CD4-positive, alpha-beta T cell treated with Interleukin-6 for 4 hours (primary cell): ENCODE results near the gene GIGYF2.
A peak's percentile ranks its signal among the peaks of the same experiment; 100 is the strongest.
"Not testable (repeated sequence)": the region's sequence is repeated elsewhere in the genome, so short reads cannot be mapped to it uniquely, and the experiment has no call there.

Source experiments
- DNase-seq: peaks from one replicate; pipeline ENCODE4 v3.0.0-alpha.2; 2020; ENCODE audit warnings: mixed read lengths

GIGYF2 gene, protein sequence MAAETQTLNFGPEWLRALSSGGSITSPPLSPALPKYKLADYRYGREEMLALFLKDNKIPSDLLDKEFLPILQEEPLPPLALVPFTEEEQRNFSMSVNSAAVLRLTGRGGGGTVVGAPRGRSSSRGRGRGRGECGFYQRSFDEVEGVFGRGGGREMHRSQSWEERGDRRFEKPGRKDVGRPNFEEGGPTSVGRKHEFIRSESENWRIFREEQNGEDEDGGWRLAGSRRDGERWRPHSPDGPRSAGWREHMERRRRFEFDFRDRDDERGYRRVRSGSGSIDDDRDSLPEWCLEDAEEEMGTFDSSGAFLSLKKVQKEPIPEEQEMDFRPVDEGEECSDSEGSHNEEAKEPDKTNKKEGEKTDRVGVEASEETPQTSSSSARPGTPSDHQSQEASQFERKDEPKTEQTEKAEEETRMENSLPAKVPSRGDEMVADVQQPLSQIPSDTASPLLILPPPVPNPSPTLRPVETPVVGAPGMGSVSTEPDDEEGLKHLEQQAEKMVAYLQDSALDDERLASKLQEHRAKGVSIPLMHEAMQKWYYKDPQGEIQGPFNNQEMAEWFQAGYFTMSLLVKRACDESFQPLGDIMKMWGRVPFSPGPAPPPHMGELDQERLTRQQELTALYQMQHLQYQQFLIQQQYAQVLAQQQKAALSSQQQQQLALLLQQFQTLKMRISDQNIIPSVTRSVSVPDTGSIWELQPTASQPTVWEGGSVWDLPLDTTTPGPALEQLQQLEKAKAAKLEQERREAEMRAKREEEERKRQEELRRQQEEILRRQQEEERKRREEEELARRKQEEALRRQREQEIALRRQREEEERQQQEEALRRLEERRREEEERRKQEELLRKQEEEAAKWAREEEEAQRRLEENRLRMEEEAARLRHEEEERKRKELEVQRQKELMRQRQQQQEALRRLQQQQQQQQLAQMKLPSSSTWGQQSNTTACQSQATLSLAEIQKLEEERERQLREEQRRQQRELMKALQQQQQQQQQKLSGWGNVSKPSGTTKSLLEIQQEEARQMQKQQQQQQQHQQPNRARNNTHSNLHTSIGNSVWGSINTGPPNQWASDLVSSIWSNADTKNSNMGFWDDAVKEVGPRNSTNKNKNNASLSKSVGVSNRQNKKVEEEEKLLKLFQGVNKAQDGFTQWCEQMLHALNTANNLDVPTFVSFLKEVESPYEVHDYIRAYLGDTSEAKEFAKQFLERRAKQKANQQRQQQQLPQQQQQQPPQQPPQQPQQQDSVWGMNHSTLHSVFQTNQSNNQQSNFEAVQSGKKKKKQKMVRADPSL (N-terminal part only)

GRCh38 chr2:232697059-232697806 is at the start of gene GIGYF2:
GIGYF2 (plus strand) TSS chr2:232697331; CDS start chr2:232735198, 37,867 bp downstream.
- DNase-seq: peak; percentile 96

DNA sequence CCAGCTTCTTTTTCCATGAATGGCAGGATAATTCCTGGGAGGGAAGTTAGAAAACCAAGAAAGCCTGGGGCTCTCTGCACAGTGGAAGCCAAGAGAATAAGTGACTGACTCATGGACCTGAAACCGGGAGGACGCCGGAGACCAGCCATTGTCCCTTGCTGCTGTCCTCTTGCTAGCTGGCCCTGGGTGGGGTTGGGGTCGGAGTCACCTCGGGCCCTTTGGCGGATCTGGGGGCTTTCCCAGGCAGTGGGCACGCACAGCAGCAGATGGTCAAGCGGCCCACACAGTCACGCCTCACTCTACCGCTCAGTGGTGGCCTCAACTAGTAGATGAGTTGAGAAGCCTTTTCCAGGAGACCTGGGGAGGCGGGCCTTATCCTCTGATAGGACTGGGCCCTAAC is 48.1 kb upstream of the GIGYF2 start:
- no peak for DNase-seq

- DNase-seq: no peak
Measured at GRCh38 chr2:232652505-232652851, 44.7 kb upstream of the GIGYF2 start.

GRCh38 chr2:232653441-232653840 is 43.7 kb upstream of the GIGYF2 start:
- DNase-seq: no peak

DNA sequence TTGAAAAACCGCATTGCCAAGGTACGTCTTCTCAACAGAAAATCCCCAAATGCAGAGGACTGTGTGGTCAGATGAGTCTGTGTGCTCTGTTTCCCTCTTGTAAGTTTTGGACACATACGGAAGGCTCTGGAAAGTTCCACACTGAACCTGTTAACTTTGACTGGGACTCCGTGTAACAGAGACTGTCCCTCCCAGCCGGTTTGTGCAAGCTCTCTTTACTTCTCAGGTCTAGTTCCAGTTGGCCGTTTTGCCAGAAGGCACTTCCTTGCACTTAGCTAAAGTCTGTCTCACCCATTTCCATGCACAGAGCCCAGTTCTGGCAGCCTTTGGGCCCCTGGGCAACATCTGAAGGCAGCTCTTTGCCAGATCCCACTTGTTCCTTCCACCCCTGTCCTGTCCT is 41.7 kb upstream of the GIGYF2 start:
- DNase-seq: no peak

DNA sequence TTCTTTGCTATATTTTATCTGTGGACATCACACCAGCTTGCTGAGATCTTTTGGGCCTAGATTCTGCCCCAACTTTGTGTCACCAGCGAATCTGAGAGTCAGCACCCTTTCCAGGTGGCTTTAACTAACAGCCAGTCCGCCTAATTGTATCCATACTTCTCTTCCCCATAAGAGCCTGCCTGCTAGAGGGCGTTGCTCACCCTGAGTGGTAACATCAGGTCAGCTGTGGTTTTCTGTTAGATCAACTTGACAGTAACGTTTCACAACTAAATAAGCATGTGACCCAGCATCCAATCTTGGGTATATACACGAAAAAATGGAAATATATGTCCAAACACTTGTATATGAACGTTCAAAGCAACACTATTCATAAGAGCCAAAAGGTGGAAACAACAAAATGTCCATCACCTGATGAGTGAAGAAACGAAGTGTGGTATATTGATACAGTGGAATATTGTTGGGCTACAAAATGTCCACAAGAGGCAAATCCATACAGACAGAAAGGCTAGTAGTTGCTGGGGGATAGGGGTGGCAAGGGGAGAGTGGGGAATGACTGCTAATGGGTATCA is 38.8 kb upstream of the GIGYF2 start:
- DNase-seq: no peak

DNA sequence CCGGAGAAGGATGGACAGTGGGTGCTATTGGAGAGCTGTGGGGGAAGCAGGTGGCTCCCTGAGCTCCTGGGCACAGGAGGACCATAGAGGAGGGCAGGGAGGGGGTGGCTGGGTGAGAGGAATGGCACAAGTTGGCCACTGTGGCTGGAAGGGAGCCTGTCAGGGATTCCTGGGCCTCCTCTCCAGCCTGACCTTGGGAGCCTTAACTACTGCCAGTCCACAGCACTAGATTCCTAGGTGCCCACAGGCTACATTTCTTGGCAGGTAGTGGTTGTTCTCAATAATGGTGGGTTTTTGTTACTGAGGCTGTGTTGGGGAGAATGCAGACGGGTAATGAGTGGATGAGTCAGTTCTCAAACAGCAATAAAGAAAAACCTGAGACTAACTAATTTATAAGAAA is 37.8 kb upstream of the GIGYF2 start:
- DNase-seq: no peak

GRCh38 chr2:232662486-232663260 is 34.5 kb upstream of the GIGYF2 start:
- DNase-seq: no peak

- DNase-seq: no peak
Measured at GRCh38 chr2:232666051-232666805, 30.9 kb upstream of the GIGYF2 start.

DNA sequence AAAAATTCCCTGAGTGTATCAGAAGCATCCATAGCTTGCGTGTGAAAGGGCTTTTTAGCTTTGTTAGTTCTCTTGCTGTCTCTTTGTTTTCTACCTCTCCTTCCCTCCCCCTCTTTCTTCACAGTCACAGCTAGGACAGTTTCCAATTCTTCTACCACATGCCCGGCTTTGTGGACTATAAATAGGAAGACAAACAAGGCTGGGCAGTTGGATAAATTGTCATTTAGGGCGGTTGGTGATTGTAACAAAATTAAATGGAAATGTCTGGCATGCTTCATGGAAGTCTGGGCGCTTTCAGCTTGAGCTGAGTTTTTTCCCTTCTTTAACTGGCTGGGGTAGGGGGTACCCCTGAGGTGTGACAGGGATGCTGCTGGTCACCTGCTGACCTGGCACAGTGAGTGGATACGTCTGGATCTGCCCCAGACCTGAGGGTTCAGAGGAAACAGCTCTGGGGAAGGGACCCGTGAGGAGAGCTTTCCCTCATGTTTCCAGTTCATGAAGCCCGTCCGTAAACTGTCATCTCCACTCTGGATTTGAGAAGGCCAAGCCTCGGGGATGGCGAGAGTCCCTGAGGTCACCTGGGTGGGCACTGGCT is 29.0 kb upstream of the GIGYF2 start:
- DNase-seq: no peak

GRCh38 chr2:232668805-232669444 is 28.2 kb upstream of the GIGYF2 start:
- DNase-seq: no peak

GRCh38 chr2:232672588-232672987 is 24.5 kb upstream of the GIGYF2 start:
- no peak for DNase-seq

DNA sequence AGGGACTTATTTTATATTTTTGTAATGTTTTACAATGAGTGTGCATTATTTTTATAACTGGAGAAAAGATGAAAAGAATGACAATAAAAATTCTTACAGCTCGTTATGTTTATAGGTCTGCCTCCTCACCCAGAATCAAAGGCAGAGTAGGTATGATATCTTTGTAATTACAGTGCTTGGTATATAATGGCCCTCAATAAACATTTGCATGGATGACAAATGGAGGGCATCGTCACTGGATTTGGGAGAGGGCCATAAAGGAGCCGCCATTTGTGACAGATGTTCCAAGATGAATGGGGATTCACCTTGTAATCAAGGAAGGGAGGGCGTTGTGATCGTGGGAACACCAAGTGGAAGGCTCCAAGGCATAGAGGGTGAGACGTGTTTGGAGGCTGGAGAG is 22.6 kb upstream of the GIGYF2 start:
- no peak for DNase-seq

- no peak for DNase-seq
Measured at GRCh38 chr2:232675381-232675780, 21.8 kb upstream of the GIGYF2 start.

DNA sequence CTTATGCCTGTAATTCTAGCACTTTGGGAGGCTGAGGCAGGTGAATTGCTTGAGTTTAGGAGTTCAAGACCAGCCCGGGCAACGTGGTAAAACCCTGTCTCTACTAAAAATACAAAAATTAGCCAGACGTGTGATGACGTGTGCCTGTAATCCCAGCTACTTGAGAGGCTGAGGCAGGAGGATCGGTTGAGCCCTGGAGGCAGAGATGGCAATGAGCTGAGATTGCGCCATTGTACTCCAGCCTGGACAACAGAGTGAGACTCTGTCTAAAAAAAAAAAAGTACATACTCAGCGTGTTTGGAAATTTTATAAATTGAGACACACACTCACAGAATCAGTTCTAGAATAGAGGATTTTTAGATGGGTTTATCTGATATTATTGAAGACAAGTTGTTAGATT is 17.1 kb upstream of the GIGYF2 start:
- no peak for DNase-seq

DNA sequence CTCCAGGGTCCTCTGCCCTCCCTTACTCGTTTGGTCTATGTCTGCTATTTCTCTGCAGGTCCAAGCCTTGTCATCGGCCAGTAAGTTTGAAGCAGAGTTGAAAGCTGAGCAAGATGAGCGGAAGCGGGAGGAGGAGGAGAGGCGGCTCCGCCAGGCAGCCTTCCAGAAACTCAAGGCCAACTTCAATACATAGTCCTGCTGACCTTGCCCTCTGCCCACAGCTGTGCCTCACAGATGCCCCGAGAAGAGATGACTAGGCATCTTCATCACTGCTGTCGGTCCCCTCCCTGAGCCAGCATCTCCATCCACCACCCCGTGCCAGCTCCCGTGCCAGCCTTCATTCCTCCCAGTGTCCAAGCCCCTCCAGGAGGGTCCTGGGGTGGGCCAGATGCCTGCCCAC is 15.6 kb upstream of the GIGYF2 start:
- DNase-seq: no peak

- DNase-seq: no peak
Measured at GRCh38 chr2:232683368-232683767, 13.8 kb upstream of the GIGYF2 start.

DNA sequence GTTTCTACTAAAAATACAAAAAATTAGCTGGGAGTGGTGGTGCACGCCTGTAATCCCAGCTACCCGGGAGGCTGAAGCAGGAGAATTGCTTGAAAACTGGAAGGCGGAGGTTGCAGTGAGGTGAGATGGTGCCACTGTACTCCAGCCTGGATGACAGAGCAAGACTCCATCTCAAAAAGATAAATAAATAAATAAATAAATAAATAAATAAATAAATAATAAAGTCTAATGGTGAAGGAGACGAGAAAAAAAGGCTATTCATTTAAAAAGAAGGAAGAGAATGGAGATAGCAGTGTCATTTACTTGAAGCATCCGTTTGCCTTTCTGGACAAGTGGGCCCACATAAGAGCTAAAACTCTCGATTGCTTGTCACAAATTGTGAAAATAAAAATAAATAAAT is 11.7 kb upstream of the GIGYF2 start:
- DNase-seq: not testable (repeated sequence)

DNA sequence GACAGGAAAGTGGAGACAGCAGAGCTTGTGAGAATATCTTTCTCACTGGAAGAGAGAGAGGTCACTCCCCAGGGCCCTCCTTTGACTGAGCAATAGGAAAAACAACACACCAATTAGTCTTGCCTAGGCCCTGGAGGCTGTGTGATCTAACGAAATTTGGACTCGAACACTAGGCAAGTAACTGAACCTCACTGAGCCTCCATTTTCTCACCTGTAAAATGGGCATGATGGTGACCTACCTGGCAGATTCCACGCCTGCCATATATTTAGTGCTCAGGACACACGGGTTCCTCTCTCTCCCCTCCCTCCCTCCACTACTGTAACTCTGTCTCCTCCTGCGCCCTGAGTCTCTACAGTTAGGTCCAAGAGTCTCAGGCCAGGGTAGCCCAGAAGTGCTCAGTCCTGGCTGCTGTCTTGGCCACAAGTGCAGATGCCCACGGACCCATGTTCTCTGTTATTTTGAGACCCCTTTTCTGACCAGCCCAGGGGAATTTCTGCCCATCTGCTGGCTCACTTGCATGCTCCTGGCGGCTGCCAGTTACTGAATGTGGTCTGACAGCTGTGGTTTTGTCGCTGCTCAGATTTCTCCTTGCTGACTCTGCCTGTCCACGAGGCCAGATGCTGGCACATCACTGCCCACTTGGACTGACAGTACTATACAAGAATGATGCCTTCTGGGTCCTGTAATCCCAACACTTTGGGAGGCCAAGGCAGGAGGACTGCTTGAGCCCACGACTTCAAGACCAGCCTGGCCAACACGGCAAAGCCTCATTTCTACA is 9.6 kb upstream of the GIGYF2 start:
- no peak for DNase-seq
